GM18870 (cell line): ENCODE measurements around the gene ZNF337.
"Not testable (repeated sequence)": the region's sequence is repeated elsewhere in the genome, so short reads cannot be mapped to it uniquely, and the experiment has no call there.

Experiments
- ATAC-seq: cut with Tn5 transposase; IDR thresholded peaks from one replicate; pipeline ENCODE4 v1.9.1; 2021; ENCODE audit warnings: moderate library complexity; ENCODE audit not compliant: unreplicated experiment

The ZNF337 gene

GRCh38 chr20:25695532-25696370 lies 902 bp downstream of the ZNF337 start:
- no peak for ATAC-seq

DNA sequence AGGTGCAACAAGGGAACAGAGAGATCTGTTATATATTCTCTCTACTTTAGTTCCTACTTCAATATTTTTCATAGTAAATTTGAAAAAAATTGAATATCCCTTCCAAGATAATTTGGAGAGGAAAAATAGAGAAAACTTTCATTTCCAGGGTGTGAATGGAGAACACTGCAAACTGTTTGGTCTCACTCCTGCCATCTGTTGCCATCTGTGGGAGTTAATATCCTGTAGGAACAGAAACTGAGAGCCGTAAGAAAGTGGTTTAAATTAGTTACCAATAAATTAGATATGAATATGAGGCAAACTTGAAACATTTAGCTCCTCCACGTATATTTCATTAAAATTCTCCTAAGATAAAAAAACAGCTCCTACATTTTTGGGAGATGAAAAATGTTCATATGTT lies 4.2 kb downstream of the ZNF337 start:
- peak; percentile 35 for ATAC-seq

GRCh38 chr20:25690427-25690826 lies 6.2 kb downstream of the ZNF337 start:
- ATAC-seq = no peak

DNA sequence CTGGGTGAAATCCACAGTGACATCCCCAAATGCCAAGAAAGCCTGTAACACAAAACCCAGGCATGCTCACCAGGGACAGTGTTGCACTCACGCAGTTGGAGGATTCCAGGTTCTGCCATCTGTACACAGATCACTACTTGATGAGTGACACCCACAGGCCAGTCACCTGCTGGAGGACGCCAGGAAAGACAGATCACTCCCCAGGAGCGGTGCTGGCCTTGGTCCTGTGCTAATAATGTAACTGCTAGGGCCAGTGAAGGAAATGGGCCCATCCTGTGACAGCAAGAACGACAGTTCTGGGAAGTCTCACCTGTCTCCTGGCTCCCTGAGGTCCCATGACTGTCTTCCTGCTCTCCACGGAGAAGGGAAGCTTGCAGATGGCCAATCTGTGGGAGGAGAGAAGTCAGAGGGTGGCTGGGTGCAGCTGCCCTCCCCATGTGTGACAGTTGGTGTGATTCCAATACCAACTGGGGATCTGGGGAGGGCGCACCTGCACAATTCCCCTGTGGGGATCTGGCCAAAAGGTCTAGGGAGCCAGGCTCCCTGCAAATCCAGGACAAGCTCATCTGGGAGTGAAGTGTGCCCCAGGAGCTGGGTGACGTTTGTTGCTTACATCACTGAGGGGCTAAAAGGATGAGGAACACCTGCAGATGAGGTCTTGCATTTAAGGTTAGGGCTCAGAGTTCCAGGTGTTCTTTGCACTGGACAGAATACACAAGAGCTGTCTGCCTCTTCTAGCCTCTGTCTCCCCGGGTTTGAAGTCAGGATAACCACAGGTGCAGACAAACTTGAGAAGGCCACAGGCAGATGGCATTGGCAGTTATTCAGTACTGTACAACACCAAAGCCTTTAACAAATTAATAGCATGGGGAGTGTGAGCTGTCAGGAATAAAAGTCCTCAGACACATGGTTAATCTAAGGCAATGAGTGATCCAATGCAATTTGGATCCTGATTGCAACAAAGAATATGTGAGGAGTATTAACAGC lies 10.3 kb downstream of the ZNF337 start:
- no peak for ATAC-seq

GRCh38 chr20:25685276-25686080 lies 11.2 kb downstream of the ZNF337 start:
- ATAC-seq = peak; percentile 87

DNA sequence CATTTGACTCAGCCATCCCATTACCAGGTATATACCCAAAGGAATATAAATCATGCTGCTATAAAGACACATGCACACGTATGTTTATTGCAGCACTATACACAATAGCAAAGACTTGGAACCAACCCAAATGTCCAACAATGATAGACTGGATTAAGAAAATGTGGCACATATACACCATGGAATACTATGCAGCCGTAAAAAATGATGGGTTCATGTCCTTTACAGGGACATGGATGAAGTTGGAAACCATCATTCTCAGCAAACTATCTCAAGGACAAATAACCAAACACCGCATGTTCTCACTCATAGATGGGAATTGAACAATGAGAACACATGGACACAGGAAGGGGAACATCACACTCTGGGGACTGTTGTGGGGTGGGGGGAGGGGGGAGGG lies 12.8 kb downstream of the ZNF337 start:
- not testable (repeated sequence) for ATAC-seq

- ATAC-seq = no peak
Measured at GRCh38 chr20:25683050-25683449, 13.6 kb downstream of the ZNF337 start.

DNA sequence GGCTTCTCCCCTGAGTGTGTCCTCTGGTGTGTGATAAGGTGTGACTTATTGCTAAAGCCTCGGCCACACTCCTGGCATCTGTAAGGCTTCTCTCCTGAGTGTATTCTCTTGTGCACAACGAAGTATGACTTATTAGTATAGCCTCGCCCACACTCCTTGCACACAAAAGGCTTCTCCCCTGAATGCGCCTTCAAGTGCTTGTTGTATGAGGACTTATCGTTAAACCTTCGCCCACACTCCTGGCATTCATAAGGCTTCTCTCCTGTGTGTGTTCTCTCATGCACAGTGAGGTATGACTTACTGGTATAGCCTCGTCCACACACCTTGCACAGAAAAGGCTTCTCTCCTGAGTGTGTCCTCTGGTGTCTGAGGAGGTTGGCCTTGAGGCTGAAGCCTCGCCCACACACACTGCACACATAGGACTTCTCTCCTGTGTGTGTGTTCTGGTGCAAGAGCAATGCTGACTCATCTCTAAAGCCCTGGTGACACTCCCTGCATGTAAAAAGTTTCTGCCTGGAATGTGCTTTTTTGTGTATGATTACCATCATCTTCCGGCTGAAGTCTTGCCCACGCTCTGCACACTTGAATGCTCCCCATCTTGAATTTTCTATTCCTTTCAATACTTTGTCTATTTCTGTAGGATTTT lies 20.4 kb downstream of the ZNF337 start:
- ATAC-seq = peak; percentile 71

GRCh38 chr20:25675161-25675560 lies 21.5 kb downstream of the ZNF337 start:
- ATAC-seq = no peak

- ATAC-seq = no peak
Measured at GRCh38 chr20:25672659-25673235, 23.9 kb downstream of the ZNF337 start.

GRCh38 chr20:25669826-25670422 lies 26.7 kb downstream of the ZNF337 start:
- no peak for ATAC-seq

DNA sequence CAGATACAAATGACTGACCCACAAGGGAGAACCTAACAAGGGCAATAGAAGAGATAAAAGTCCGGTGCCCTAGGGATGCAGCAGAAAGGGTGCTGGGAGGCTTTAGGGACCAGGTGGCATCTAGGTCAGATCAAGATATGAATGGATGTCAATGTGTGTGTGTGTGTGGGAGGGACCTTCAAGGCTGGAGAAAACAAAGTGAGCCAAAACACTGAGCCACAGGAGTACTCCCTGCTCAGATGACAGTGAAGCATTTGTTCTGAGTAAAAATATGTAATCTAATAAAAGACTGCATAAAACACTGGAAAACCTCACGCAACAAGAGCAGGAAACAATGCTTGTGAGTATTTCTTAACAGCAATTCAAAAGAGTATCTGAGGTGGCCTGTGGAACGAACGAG lies 28.2 kb downstream of the ZNF337 start:
- ATAC-seq = no peak

GRCh38 chr20:25659999-25660398 lies 36.7 kb downstream of the ZNF337 start:
- ATAC-seq = no peak

DNA sequence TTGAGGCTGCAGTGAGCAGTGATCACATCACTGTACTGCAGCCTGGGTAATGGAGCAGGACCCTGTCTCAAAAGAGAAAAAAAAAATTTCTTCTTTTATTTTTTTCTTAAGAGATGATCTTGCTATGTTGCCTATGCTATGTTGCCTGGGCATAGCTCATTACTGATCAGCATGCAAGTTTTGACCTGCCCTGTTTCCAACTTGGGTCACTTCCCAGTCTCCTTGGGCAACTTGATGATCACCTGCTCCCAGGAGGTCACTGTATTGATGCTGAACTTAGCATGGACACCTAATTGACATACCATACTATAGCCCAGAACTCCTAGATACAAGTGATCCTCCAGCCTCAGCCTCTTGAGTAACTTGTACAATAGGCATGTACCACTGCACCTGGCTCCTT lies 42.2 kb downstream of the ZNF337 start:
- no peak for ATAC-seq

GRCh38 chr20:25652866-25653265 lies 43.8 kb downstream of the ZNF337 start:
- not testable (repeated sequence) for ATAC-seq

DNA sequence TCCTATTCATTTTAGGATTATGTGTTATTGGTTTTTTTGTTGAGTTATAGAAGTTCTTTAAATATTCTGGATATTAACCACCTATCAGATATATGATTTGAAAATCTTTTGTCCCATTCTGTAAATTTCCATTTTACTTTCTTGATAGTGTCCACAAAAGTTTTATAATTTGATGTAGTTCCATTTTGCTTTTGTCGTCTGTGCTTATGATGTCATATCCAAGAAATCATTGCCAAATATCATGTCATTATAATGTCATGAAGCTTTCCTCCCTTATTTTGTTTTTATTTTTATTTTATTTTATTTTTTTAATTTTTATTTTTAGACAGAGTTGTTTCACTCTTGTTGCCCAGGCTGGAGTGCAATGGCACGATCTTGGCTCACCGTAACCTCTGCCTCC lies 51.8 kb downstream of the ZNF337 start:
- no peak for ATAC-seq

GRCh38 chr20:25643716-25644115 lies 52.9 kb downstream of the ZNF337 start:
- ATAC-seq = no peak

DNA sequence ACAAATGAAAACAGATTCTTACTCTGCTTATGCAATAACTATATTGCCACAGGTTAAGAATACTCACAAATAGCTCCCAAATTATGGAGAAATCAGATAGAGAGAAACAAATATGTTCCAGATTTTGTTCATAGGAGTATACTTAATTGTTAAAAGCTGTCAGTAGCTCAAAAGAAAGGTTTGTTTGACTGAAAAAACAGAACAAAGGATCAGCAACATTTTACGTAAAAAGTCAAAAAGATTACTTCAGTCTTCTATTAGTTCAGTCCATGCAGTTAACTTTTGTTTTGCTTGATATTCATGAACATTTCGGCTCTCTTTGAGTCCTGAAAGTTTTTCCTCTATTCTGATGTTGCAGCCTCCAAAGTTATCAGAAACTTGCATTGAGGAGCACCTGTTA lies 59.4 kb downstream of the ZNF337 start:
- no peak for ATAC-seq

GRCh38 chr20:25632940-25633790 lies 63.5 kb downstream of the ZNF337 start:
- no peak for ATAC-seq
